ENCODE measurements around the gene CHRNB2.

GRCh38 chr1:154536570-154536969, 31.0 kb upstream of the CHRNB2 start:
- no peak for TF ChIP-seq CTCF (IDR thresholded peaks at IDR 0.05)
- TF ChIP-seq POLR2A (IDR thresholded peaks at IDR 0.05): no peak

Measured in prostate gland (tissue), 2 donors.